Retinal pigment epithelial cell (primary cell): Measurements from ENCODE around the gene FPGS.

Experiments
- DNase-seq: peaks from one replicate; pipeline ENCODE4 v3.0.0-alpha.2; 2010; ENCODE audit warnings: low read depth
- H3K4me3 ChIP-seq: 2 replicates; pipeline ENCODE4 v1.5.1; 2011; ENCODE audit warnings: mild to moderate bottlenecking, low read length, control low read depth, moderate library complexity
- TF ChIP-seq, protein P1 (sequence below): conservative IDR thresholded peaks from 2 replicates; pipeline ENCODE4 v1.5.1; 2011; ENCODE audit warnings: low read depth, low read length, control low read depth, inconsistent platforms

FPGS gene

DNA sequence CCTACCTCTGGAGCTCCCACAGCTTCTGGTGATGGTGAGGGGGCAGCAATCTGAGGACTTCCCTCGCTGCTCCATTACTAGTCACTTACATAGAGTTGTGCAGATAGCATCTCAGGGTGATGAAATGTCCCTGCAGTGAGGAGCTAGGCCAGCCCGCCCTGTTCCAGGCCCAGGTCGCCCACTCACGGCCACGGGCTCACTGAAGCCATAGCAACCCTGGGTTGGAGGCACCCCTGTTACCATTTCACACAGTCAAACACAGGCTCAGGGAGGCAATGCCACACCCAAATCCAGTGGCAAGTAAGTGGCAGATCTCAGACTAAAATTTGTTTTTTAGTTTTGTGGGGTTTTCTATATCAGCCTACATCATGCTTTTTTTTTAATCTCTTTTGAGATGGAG, 43.8 kb upstream of the FPGS start:
- DNase-seq = no peak
- TF ChIP-seq, protein P1, sequence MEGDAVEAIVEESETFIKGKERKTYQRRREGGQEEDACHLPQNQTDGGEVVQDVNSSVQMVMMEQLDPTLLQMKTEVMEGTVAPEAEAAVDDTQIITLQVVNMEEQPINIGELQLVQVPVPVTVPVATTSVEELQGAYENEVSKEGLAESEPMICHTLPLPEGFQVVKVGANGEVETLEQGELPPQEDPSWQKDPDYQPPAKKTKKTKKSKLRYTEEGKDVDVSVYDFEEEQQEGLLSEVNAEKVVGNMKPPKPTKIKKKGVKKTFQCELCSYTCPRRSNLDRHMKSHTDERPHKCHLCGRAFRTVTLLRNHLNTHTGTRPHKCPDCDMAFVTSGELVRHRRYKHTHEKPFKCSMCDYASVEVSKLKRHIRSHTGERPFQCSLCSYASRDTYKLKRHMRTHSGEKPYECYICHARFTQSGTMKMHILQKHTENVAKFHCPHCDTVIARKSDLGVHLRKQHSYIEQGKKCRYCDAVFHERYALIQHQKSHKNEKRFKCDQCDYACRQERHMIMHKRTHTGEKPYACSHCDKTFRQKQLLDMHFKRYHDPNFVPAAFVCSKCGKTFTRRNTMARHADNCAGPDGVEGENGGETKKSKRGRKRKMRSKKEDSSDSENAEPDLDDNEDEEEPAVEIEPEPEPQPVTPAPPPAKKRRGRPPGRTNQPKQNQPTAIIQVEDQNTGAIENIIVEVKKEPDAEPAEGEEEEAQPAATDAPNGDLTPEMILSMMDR = no peak
- no peak overlapping the region for H3K4me3 ChIP-seq

DNA sequence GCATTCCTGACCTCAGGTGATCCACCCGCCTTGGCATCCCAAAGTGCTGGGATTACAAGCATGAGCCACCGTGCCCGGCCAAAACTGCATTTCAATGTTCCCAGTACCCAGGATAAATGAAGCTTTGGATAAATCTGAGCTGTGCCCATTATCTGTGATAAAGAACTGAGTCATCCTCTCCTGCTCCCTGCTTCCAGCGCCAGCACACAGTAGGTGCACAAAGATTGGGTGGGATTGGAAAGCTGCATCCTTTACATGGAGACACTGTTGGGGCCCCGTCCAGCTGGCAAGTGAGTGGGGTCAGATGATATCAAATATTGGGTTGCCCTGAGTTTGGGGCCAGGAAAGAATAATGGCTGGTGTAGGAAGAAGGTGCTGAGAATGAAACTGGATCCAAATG, 41.6 kb upstream of the FPGS start:
- TF ChIP-seq, protein P1 = no peak
- DNase-seq = no peak

DNA sequence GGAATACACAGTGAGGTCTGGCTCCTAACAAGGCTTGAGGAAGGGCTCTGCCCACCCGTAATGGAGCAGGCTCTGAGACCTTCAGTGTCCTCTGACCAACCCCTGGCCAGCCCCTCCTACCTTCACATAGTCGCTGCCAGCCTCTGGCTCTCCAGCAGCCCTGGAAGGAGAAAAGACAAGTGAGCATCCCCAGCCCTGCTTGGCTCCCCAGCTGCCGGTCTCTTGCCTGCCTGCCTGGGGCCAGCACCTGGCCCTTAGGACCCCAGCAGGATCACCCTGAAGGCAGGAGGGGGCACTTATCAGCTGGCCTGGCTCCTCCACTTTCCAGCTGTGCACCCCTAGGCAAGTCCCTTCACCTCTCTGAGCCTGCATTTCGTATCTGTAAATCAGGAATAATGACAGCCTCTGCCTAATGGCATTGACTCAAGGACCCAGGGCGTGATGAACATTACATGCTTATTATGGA, 41.2 kb upstream of the FPGS start:
- no peak overlapping the region for H3K4me3 ChIP-seq
- no peak for DNase-seq
- TF ChIP-seq, protein P1 = no peak

More for the DNA sequence above, 41.6 kb upstream of the FPGS start:
- H3K4me3 ChIP-seq = no peak overlapping the region

DNA sequence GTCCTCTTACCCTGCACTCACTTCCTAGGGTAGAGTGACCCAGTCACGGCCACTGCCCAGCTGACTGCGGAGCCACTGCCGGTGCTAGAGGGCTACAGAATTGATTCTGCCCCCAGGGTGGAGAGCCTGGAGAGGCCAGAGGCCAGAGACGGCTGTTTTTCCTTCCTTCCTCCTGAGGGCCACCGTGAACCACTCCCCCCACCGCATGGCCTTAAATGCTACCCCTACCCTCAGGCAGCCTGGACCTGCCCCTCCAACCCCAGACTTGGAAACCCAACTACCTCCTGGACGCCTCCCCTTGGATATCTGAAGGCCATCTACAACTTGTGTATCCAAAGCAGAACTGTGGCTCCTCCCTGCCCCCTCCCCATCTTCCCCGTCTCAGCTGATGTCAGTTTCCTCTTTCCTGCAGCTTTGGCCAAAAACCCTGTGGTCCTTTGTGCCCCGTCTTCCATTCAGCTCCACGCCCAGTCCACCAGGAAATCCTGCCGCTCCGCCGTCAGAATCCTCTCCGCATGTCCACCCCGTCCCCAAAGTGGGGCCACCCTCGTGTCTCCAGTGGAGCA, 40.5 kb upstream of the FPGS start:
- DNase-seq = no peak
- TF ChIP-seq, protein P1 = no peak
- no peak overlapping the region for H3K4me3 ChIP-seq

DNA sequence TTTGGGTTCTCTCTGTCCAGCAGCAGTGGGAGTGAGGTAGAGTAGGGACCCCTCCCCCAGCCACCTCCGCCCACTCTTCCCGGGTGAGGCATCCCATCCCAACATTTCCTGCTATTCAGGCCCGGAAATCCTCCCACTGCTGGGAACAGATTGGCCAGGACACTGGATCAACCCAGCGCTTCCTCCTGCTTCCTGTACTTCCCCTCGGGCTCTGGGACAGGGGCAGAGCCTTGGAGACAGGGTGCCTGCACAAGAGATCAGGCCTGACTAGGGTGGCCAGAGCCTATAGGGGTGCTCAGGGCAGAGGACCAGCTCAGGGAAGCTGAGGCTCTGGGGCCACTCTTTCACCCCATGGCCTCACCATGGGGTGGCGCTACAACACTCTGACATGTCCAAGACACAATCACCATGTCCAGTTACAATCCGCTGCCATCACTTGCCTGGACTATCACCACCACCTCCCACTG, 38.7 kb upstream of the FPGS start:
- DNase-seq = no peak
- H3K4me3 ChIP-seq = no peak overlapping the region
- TF ChIP-seq, protein P1 = peak; percentile 40

DNA sequence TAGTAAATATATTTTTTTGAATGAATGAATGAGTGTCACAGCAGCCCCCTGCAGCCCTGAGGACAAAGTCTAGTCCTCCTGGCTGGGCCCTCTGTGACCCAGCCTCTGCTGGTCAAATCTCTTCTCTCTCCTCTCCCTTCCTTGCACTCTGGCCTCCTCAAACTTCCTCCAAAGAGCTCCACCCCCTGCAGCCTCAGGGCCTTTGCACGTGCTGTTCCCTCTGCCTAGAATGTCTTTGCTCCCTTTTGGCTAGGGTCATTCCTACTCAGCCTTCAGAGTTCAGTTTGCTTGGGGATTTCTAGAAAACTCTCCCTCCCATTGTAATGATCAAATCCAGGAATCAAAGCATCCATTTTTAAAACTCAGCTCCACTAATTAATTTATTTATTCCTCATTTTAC, 37.3 kb upstream of the FPGS start:
- TF ChIP-seq, protein P1 = no peak
- DNase-seq = no peak
- H3K4me3 ChIP-seq = no peak overlapping the region

DNA sequence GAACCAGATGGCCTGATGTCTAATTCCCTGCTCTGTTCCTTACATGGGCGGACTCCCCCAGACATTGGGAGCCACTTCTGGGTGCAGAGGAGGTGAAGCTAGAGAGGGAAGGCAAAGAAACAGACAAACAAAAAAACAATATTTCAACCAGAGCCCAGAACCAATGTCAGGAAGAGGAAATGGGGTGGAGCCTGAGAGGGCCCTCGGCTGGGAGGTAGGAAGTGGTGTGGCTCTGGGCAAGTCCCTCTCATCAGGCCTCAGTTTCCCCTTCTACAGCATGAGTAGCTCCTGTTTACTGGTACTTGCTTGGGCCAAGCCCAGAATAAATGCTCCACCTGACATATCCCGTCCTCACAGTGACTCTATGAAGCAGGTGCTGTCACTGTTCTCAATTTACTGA, 35.3 kb upstream of the FPGS start:
- TF ChIP-seq, protein P1 = no peak
- no peak for DNase-seq
- H3K4me3 ChIP-seq = no peak overlapping the region
